ENCODE measurements around the gene FOXA1.

Gene FOXA1

GRCh38 chr14:37551119-37551518 is 43.9 kb downstream of the FOXA1 start:
- H4K20me1 ChIP-seq (ENCODE audit: insufficient read depth, low read length) = no peaks in the 10 kb centered on the region
- H3F3A ChIP-seq (ENCODE audit: insufficient read depth, low read length) = no peaks in the 10 kb centered on the region

GRCh38 chr14:37550511-37550910 is 44.5 kb downstream of the FOXA1 start:
- DNase-seq = no peak
- Histone ChIP-seq H3K9ac (ENCODE audit: low read length) (no peak overlapping the region), H3F3A (ENCODE audit: insufficient read depth, low read length) (no peaks in the 10 kb centered on the region), H3K27ac (ENCODE audit: low read length) (no peak overlapping the region), H4K20me1 (ENCODE audit: insufficient read depth, low read length) (no peaks in the 10 kb centered on the region), H3K4me3 (ENCODE audit: low read length) (no peak overlapping the region), H3K27me3 (replicated peaks; ENCODE audit: insufficient read depth, low read length) (no peaks in the 10 kb centered on the region), H3K9me3 (replicated peaks; ENCODE audit: insufficient read depth, low read length) (no peaks in the 10 kb centered on the region), H3K9me2 (replicated peaks; ENCODE audit: insufficient read depth, low read length) (no peaks in the 10 kb centered on the region), H3K36me3 (replicated peaks; ENCODE audit: insufficient read depth, low read length) (no peaks in the 10 kb centered on the region), H3K4me1 (ENCODE audit: low read length) (peaks cover 13% of the 10 kb centered on the region; the same call in 1 of the 2 replicates), H3K4me2 (ENCODE audit: low read depth, low read length) (no peak overlapping the region), H2AFZ (ENCODE audit: low read length) (no peak overlapping the region), H3K79me2 (ENCODE audit: low read length) (no peaks in the 10 kb centered on the region)
- TF ChIP-seq CTCF (IDR thresholded peaks at IDR 0.05; ENCODE audit: low read length) = no peak
- no peak for TF ChIP-seq EZH2phosphoT487 (IDR thresholded peaks at IDR 0.05; ENCODE audit: low read length)
- no peak for TF ChIP-seq EZH2 (optimal IDR thresholded peaks at IDR 0.05; ENCODE audit: low read depth, low read length)

More at GRCh38 chr14:37551119-37551518, 43.9 kb downstream of the FOXA1 start:
- H3K36me3 ChIP-seq (replicated peaks; ENCODE audit: insufficient read depth, low read length) = no peaks in the 10 kb centered on the region
- H3K9me3 ChIP-seq (replicated peaks; ENCODE audit: insufficient read depth, low read length) = no peaks in the 10 kb centered on the region
- no peak overlapping the region for H2AFZ ChIP-seq (ENCODE audit: low read length)
- no peak for DNase-seq
- H3K4me2 ChIP-seq (ENCODE audit: low read depth, low read length) = no peak overlapping the region
- H3K9ac ChIP-seq (ENCODE audit: low read length) = no peak overlapping the region
- H3K27ac ChIP-seq (ENCODE audit: low read length) = no peak overlapping the region
- H3K27me3 ChIP-seq (replicated peaks; ENCODE audit: insufficient read depth, low read length) = no peaks in the 10 kb centered on the region
- no peak overlapping the region for H3K4me3 ChIP-seq (ENCODE audit: low read length)
- TF ChIP-seq EZH2phosphoT487 (IDR thresholded peaks at IDR 0.05; ENCODE audit: low read length) = no peak
- no peak for TF ChIP-seq CTCF (IDR thresholded peaks at IDR 0.05; ENCODE audit: low read length)
- H3K79me2 ChIP-seq (ENCODE audit: low read length) = no peaks in the 10 kb centered on the region
- H3K9me2 ChIP-seq (replicated peaks; ENCODE audit: insufficient read depth, low read length) = no peaks in the 10 kb centered on the region
- H3K4me1 ChIP-seq (ENCODE audit: low read length) = peaks cover 13% of the 10 kb centered on the region; the same call in 1 of the 2 replicates

- Histone ChIP-seq H3K4me3 (ENCODE audit: low read length) (no peak overlapping the region), H3K9me3 (replicated peaks; ENCODE audit: insufficient read depth, low read length) (no peaks in the 10 kb centered on the region), H3F3A (ENCODE audit: insufficient read depth, low read length) (no peaks in the 10 kb centered on the region), H3K9ac (ENCODE audit: low read length) (no peak overlapping the region), H3K27me3 (replicated peaks; ENCODE audit: insufficient read depth, low read length) (no peaks in the 10 kb centered on the region), H3K36me3 (replicated peaks; ENCODE audit: insufficient read depth, low read length) (no peaks in the 10 kb centered on the region), H2AFZ (ENCODE audit: low read length) (no peak overlapping the region), H3K4me1 (ENCODE audit: low read length) (no peaks in the 10 kb centered on the region), H3K4me2 (ENCODE audit: low read depth, low read length) (no peak overlapping the region), H4K20me1 (ENCODE audit: insufficient read depth, low read length) (no peaks in the 10 kb centered on the region), H3K27ac (ENCODE audit: low read length) (no peak overlapping the region), H3K9me2 (replicated peaks; ENCODE audit: insufficient read depth, low read length) (no peaks in the 10 kb centered on the region), H3K79me2 (ENCODE audit: low read length) (no peaks in the 10 kb centered on the region)
- DNase-seq = no peak
- TF ChIP-seq EZH2 (optimal IDR thresholded peaks at IDR 0.05; ENCODE audit: low read depth, low read length) (no peak), CTCF (IDR thresholded peaks at IDR 0.05; ENCODE audit: low read length) (no peak), EZH2phosphoT487 (IDR thresholded peaks at IDR 0.05; ENCODE audit: low read length) (no peak)
Measured at GRCh38 chr14:37546621-37547447, 48.2 kb downstream of the FOXA1 start.

All from MM.1S (cell line).